Fibroblast of lung (primary cell): ENCODE results near the gene CD2AP. TPM values are rescaled to one million over a fixed set of nuclear protein-coding genes. Genes with fewer than 3 reads are reported as not detected.
A peak's percentile ranks its signal among the peaks of the same experiment; 100 is the strongest.

ENCODE experiments used
- DNase-seq, 2 donors: peaks; one replicate each; pipeline versions ENCODE4 v3.0.0 to v3.0.0-alpha.2; 2010; ENCODE audit warnings: low read depth in 2 of 2
- H2AFZ ChIP-seq: 2 replicates; pipeline ENCODE4 v1.5.1; 2012; ENCODE audit warnings: low read length, control low read depth, inconsistent platforms
- H3K27ac ChIP-seq: 2 replicates; pipeline ENCODE4 v1.5.1; 2011; ENCODE audit warnings: low read length, control low read depth; ENCODE audit not compliant: insufficient read depth
- H3K27me3 ChIP-seq: 2 replicates; pipeline ENCODE4 v1.5.1; 2011; ENCODE audit warnings: mild to moderate bottlenecking, low read length; ENCODE audit not compliant: control insufficient read depth, insufficient read depth
- H3K36me3 ChIP-seq: 2 replicates; pipeline ENCODE4 v1.5.1; 2011; ENCODE audit warnings: low read length; ENCODE audit not compliant: control insufficient read depth, insufficient read depth
- H3K4me1 ChIP-seq: 2 replicates; pipeline ENCODE4 v1.5.1; 2011; ENCODE audit warnings: low read length; ENCODE audit not compliant: control insufficient read depth, insufficient read depth; ENCODE audit errors: extremely low read depth
- H3K4me2 ChIP-seq: 2 replicates; pipeline ENCODE4 v1.5.1; 2011; ENCODE audit warnings: low read length, control low read depth; ENCODE audit not compliant: insufficient read depth; ENCODE audit errors: extremely low read depth
- H3K4me3 ChIP-seq, 4 experiments: fragments of 200-600 bp in 1 of 4; sonication (generic) in 1 of 4; replicated peaks in 1 of 4; 2 replicates each; pipeline ENCODE4 v1.5.1; 2011 to 2016; ENCODE audit warnings: low read length in 4 of 4, low read depth in 3 of 4, mild to moderate bottlenecking in 3 of 4, control low read depth in 2 of 4, inconsistent platforms in 1 of 4, mixed read lengths in 1 of 4; ENCODE audit not compliant: insufficient read depth in 1 of 4; ENCODE audit errors: control extremely low read depth in 1 of 4
- H3K79me2 ChIP-seq: 2 replicates; pipeline ENCODE4 v1.5.1; 2012; ENCODE audit warnings: mild to moderate bottlenecking, low read length, inconsistent platforms; ENCODE audit not compliant: control insufficient read depth, insufficient read depth
- H3K9ac ChIP-seq: 2 replicates; pipeline ENCODE4 v1.5.1; 2011; ENCODE audit warnings: mild to moderate bottlenecking, low read length, control low read depth; ENCODE audit not compliant: insufficient read depth
- H3K9me3 ChIP-seq: 2 replicates; pipeline ENCODE4 v1.5.1; 2012; ENCODE audit warnings: low read depth, low read length; ENCODE audit not compliant: control insufficient read depth, insufficient read depth
- H4K20me1 ChIP-seq: 2 replicates; pipeline ENCODE4 v1.5.1; 2011; ENCODE audit warnings: low read length; ENCODE audit not compliant: control insufficient read depth, insufficient read depth; ENCODE audit errors: extremely low read depth
- CTCF ChIP-seq, 2 donors: IDR thresholded peaks in 1 of 2; conservative IDR thresholded peaks in 1 of 2; 1 replicate in 1 of 2; 2 replicates in 1 of 2; pipeline ENCODE4 v1.5.1; 2011 to 2012; ENCODE audit warnings: low read length in 2 of 2, control low read depth in 1 of 2, inconsistent platforms in 1 of 2, low read depth in 1 of 2, mild to moderate bottlenecking in 1 of 2
- EZH2 ChIP-seq: IDR thresholded peaks from 2 replicates; pipeline ENCODE4 v1.5.1; 2012; ENCODE audit warnings: low read length, control low read depth, mild to moderate bottlenecking; ENCODE audit errors: missing control alignments
- polyA plus RNA-seq, 2 donors: library from polyadenylated mRNA; depleted of rRNA in 1 of 2; stranded (reverse) in 1 of 2; unstranded in 1 of 2; fragments of >200 nt; gene quantifications; 2 replicates each; pipeline ENCODE4 v1.2.1, GENCODE V29; 2011 to 2012; ENCODE audit warnings: missing spikeins in 1 of 2
- total RNA-seq: library from RNA; depleted of rRNA; stranded (reverse); fragments of >200 nt; gene quantifications from 2 replicates; pipeline ENCODE4 v1.2.1, GENCODE V29; 2014

The CD2AP gene
- total and polyA plus RNA-seq, 2 donors (not counting 1 experiment from before 2014, with no cell fraction given), result 15.7 to 17.2 TPM

- H3K4me3 ChIP-seq, result no peak overlapping the region
- H3K79me2 ChIP-seq, result no peaks in the 10 kb centered on the region
- H3K36me3 ChIP-seq, result no peaks in the 10 kb centered on the region
- no peak for DNase-seq
- H3K9ac ChIP-seq, result no peak overlapping the region
- no peaks in the 10 kb centered on the region for H3K27me3 ChIP-seq
- no peak overlapping the region for H3K4me2 ChIP-seq
- no peaks in the 10 kb centered on the region for H4K20me1 ChIP-seq
- H3K4me1 ChIP-seq, result no peaks in the 10 kb centered on the region
- no peak overlapping the region for H2AFZ ChIP-seq
- no peak for TF ChIP-seq EZH2
- no peak for TF ChIP-seq CTCF (conservative IDR thresholded peaks at IDR 0.05 in 1 of 2, IDR thresholded peaks at IDR 0.05 in 1 of 2; ENCODE audit: low read depth in 1 of 2, low read length in 2 of 2)
- no peak overlapping the region for H3K27ac ChIP-seq
- no peaks in the 10 kb centered on the region for H3K9me3 ChIP-seq
These were observed 101.5 kb downstream of the CD2AP start for GRCh38 chr6:47579040-47579439.

DNA sequence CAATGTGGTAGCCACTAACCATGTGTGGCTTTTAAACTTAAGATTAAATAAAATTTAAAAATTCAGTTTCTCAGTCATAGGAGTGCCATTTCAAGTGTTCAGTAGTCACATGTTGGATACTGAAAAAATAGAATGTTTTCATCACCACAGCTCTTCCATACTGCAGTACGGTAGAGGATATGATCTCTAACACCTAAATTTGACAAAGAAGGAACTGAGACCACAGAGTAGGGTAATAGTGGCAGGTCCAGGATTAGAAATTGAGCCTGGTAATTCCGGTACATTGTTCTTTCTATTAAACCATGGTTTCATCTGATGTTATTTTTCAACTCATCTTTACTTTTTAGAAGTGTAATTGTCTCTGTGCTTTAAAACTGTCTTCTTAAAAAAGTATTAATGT lies 104.0 kb downstream of the CD2AP start:
- TF ChIP-seq CTCF (conservative IDR thresholded peaks at IDR 0.05 in 1 of 2, IDR thresholded peaks at IDR 0.05 in 1 of 2; ENCODE audit: low read depth in 1 of 2, low read length in 2 of 2), result no peak
- no peak for TF ChIP-seq EZH2
- Histone ChIP-seq H3K79me2 (no peaks in the 10 kb centered on the region), H3K9me3 (no peaks in the 10 kb centered on the region), H3K36me3 (no peaks in the 10 kb centered on the region), H3K9ac (no peak overlapping the region), H2AFZ (no peak overlapping the region), H3K27me3 (no peaks in the 10 kb centered on the region), H4K20me1 (no peaks in the 10 kb centered on the region), H3K4me2 (no peak overlapping the region), H3K4me3 (no peak overlapping the region), H3K4me1 (no peaks in the 10 kb centered on the region), H3K27ac (no peak overlapping the region)
- DNase-seq, result no peak

DNA sequence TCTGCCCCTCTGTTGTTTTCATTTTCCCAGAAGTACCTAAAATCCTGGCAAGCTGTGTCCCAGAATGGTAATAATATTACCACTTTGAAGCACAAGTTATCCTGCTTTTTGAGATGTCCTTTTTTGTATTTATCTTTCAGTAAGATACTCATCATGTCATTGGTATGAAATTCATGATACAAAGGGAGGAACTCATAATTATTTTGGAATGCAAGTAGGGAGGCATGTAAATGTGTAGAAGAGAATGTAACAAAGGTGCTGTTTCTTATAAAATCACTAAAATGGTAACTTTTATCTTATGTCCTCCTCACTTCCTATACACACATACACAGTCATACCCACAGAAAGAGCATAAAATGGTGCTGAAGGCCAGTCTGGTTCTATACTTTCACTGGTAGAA lies 109.9 kb downstream of the CD2AP start:
- H3K4me3 ChIP-seq, result no peak overlapping the region
- peak in 1 of 2 donors; percentile 62 for DNase-seq
- no peak overlapping the region for H3K27ac ChIP-seq
- H3K4me1 ChIP-seq, result no peaks in the 10 kb centered on the region
- TF ChIP-seq CTCF (conservative IDR thresholded peaks at IDR 0.05 in 1 of 2, IDR thresholded peaks at IDR 0.05 in 1 of 2; ENCODE audit: low read depth in 1 of 2, low read length in 2 of 2) (no peak), EZH2 (no peak)
- H3K4me2 ChIP-seq, result no peak overlapping the region
- H3K36me3 ChIP-seq, result no peaks in the 10 kb centered on the region
- no peak overlapping the region for H2AFZ ChIP-seq
- H3K9me3 ChIP-seq, result no peaks in the 10 kb centered on the region
- H3K27me3 ChIP-seq, result no peaks in the 10 kb centered on the region
- H3K79me2 ChIP-seq, result no peaks in the 10 kb centered on the region
- H4K20me1 ChIP-seq, result no peaks in the 10 kb centered on the region
- H3K9ac ChIP-seq, result no peak overlapping the region
